Liver (tissue), 9 donors: ENCODE measurements around the gene RO60. TPM values are rescaled to one million over a fixed set of nuclear protein-coding genes. Genes with fewer than 3 reads are reported as not detected.

Source experiments
- DNase-seq: peaks from one replicate; pipeline ENCODE4 v3.0.0-alpha.2; 2017; ENCODE audit warnings: low spot score
- H3K27ac ChIP-seq, 2 donors: one replicate each; pipeline ENCODE4 v1.7.0; 2013; ENCODE audit warnings: inconsistent platforms in 2 of 2, low read length in 2 of 2, control low read depth in 1 of 2, low read depth in 1 of 2, mild to moderate bottlenecking in 1 of 2
- H3K27me3 ChIP-seq, 4 donors: one replicate each; pipeline versions ENCODE4 v1.6.1 to v1.7.0; 2013; ENCODE audit warnings: low read length in 3 of 4, inconsistent platforms in 1 of 4, mild to moderate bottlenecking in 1 of 4, moderate library complexity in 1 of 4; ENCODE audit not compliant: control insufficient read depth in 4 of 4, insufficient read depth in 4 of 4
- H3K36me3 ChIP-seq, 4 donors: one replicate each; pipeline versions ENCODE4 v1.6.1 to v1.7.0; 2013; ENCODE audit warnings: low read length in 3 of 4, mild to moderate bottlenecking in 3 of 4, low read depth in 1 of 4, moderate library complexity in 1 of 4; ENCODE audit not compliant: control insufficient read depth in 4 of 4, insufficient read depth in 3 of 4
- H3K4me1 ChIP-seq, 4 donors: one replicate each; pipeline versions ENCODE4 v1.6.1 to v1.7.0; 2013; ENCODE audit warnings: low read length in 3 of 4, mild to moderate bottlenecking in 3 of 4, moderate library complexity in 1 of 4; ENCODE audit not compliant: control insufficient read depth in 4 of 4, insufficient read depth in 4 of 4
- H3K4me3 ChIP-seq, 3 donors: one replicate each; pipeline versions ENCODE4 v1.6.1 to v1.7.0; 2013; ENCODE audit warnings: low read length in 3 of 3, control low read depth in 1 of 3, low read depth in 1 of 3, mild to moderate bottlenecking in 1 of 3
- H3K9ac ChIP-seq, 2 donors: one replicate each; pipeline ENCODE4 v1.7.0; 2013; ENCODE audit warnings: low read length in 2 of 2, mild to moderate bottlenecking in 2 of 2, moderate library complexity in 2 of 2, control low read depth in 1 of 2, low read depth in 1 of 2
- H3K9me3 ChIP-seq, 4 donors: one replicate each; pipeline versions ENCODE4 v1.6.1 to v1.7.0; 2013; ENCODE audit warnings: low read length in 3 of 4; ENCODE audit not compliant: control insufficient read depth in 4 of 4
- ATF3 ChIP-seq: IDR thresholded peaks from 2 replicates; pipeline ENCODE4 v1.6.1; 2016; ENCODE audit warnings: antibody characterized with exemption
- CTCF ChIP-seq: fragments of 150-350 bp; IDR thresholded peaks from 2 replicates; pipeline ENCODE4 v1.5.1; 2017; ENCODE audit warnings: improper control_type of control experiment, low read depth, low read length; ENCODE audit not compliant: missing input control
- EGR1 ChIP-seq, 2 donors: IDR thresholded peaks; 2 replicates each; pipeline ENCODE4 v1.6.1; 2016 to 2018; ENCODE audit warnings: antibody characterized with exemption in 2 of 2, low read depth in 2 of 2
- FOXA1 ChIP-seq: IDR thresholded peaks from 2 replicates; pipeline ENCODE4 v1.6.1; 2016; ENCODE audit warnings: antibody characterized with exemption
- FOXA2 ChIP-seq: IDR thresholded peaks from 2 replicates; pipeline ENCODE4 v1.6.1; 2016; ENCODE audit warnings: antibody characterized with exemption
- HNF4A ChIP-seq, 2 donors: conservative IDR thresholded peaks; 2 replicates each; pipeline ENCODE4 v1.6.1; 2016; ENCODE audit warnings: antibody characterized with exemption in 2 of 2, mild to moderate bottlenecking in 2 of 2
- HNF4G ChIP-seq: IDR thresholded peaks from 2 replicates; pipeline ENCODE4 v1.6.1; 2016; ENCODE audit warnings: antibody characterized with exemption
- JUND ChIP-seq, 2 donors: IDR thresholded peaks; 2 replicates each; pipeline ENCODE4 v1.6.1; 2016; ENCODE audit warnings: antibody characterized with exemption in 2 of 2
- MAX ChIP-seq: IDR thresholded peaks from 2 replicates; pipeline ENCODE4 v1.6.1; 2016; ENCODE audit warnings: antibody characterized with exemption
- NR2F2 ChIP-seq: IDR thresholded peaks from 2 replicates; pipeline ENCODE4 v1.6.1; 2016; ENCODE audit warnings: antibody characterized with exemption
- RAD21 ChIP-seq, 2 donors: IDR thresholded peaks; 2 replicates each; pipeline ENCODE4 v1.6.1; 2016; ENCODE audit warnings: antibody characterized with exemption in 2 of 2, mild to moderate bottlenecking in 2 of 2
- RXRA ChIP-seq, 2 donors: IDR thresholded peaks; 2 replicates each; pipeline ENCODE4 v1.6.1; 2017 to 2018; ENCODE audit warnings: antibody characterized with exemption in 2 of 2, mild to moderate bottlenecking in 1 of 2
- SP1 ChIP-seq: IDR thresholded peaks from 2 replicates; pipeline ENCODE4 v1.6.1; 2018; ENCODE audit warnings: antibody characterized with exemption, mild to moderate bottlenecking
- TAF1 ChIP-seq: conservative IDR thresholded peaks from 2 replicates; pipeline ENCODE4 v1.6.1; 2016; ENCODE audit warnings: antibody characterized with exemption, mild to moderate bottlenecking
- YY1 ChIP-seq: IDR thresholded peaks from 2 replicates; pipeline ENCODE4 v1.6.1; 2016; ENCODE audit warnings: antibody characterized with exemption, mild to moderate bottlenecking
- polyA plus RNA-seq, 2 donors: library from polyadenylated mRNA; stranded (reverse) in 1 of 2; unstranded in 1 of 2; fragments of 200-250 nt in 1 of 2; fragments of >200 nt in 1 of 2; fragmentation: Nextera tagmentation in 1 of 2; extraction: Ambion mirVana in 1 of 2; gene quantifications; one replicate each; pipeline versions ENCODE4 v1.2.1 to v1.2.3, GENCODE V29; 2013 to 2015
- total RNA-seq, 2 donors: library from RNA; depleted of rRNA; stranded (reverse); fragments of >200 nt; gene quantifications; one replicate each; pipeline ENCODE4 v1.2.3, GENCODE V29; 2014
- TF ChIP-seq, protein P1 (sequence below): IDR thresholded peaks from 2 replicates; pipeline ENCODE4 v1.6.1; 2016; ENCODE audit warnings: antibody characterized with exemption
- TF ChIP-seq, protein P2 (sequence below): IDR thresholded peaks from 2 replicates; pipeline ENCODE4 v1.6.1; 2016; ENCODE audit warnings: antibody characterized with exemption, mild to moderate bottlenecking
- donor health status: healthy.
- donor health status: healthy.
- donor health status: healthy.
- donor health status: healthy.
- donor health status: healthy.

Gene RO60
- total and polyA plus RNA-seq, 4 donors: 5.9 to 121 (median 34.9) TPM

- TF ChIP-seq, protein P1, sequence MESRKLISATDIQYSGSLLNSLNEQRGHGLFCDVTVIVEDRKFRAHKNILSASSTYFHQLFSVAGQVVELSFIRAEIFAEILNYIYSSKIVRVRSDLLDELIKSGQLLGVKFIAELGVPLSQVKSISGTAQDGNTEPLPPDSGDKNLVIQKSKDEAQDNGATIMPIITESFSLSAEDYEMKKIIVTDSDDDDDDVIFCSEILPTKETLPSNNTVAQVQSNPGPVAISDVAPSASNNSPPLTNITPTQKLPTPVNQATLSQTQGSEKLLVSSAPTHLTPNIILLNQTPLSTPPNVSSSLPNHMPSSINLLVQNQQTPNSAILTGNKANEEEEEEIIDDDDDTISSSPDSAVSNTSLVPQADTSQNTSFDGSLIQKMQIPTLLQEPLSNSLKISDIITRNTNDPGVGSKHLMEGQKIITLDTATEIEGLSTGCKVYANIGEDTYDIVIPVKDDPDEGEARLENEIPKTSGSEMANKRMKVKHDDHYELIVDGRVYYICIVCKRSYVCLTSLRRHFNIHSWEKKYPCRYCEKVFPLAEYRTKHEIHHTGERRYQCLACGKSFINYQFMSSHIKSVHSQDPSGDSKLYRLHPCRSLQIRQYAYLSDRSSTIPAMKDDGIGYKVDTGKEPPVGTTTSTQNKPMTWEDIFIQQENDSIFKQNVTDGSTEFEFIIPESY: no peak
- TF ChIP-seq ATF3 (no peak), MAX (no peak)
Observed at GRCh38 chr1:193014400-193014799, 45.0 kb upstream of the RO60 start (continued).

GRCh38 chr1:193016788-193017187 lies 42.6 kb upstream of the RO60 start:
- DNase-seq: no peak
- Histone ChIP-seq H3K9ac (no peak overlapping the region), H3K4me1 (peaks cover 0 to 2% (median 0%) of the 10 kb centered on the region in 4 donors)

More at GRCh38 chr1:193016788-193017187, 42.6 kb upstream of the RO60 start:
- TF ChIP-seq CTCF (no peak), SP1 (no peak), TAF1 (no peak), ATF3 (no peak), HNF4A (conservative IDR thresholded peaks at IDR 0.05) (no peak), MAX (no peak), RXRA (IDR thresholded peaks at IDR 0.05) (no peak), NR2F2 (no peak), JUND (IDR thresholded peaks at IDR 0.05) (no peak), EGR1 (IDR thresholded peaks at IDR 0.05; ENCODE audit: low read depth in 2 of 2) (no peak), FOXA2 (no peak), RAD21 (IDR thresholded peaks at IDR 0.05) (no peak), HNF4G (no peak), FOXA1 (no peak), YY1 (no peak)
- TF ChIP-seq, protein P1: no peak
- TF ChIP-seq, protein P2, sequence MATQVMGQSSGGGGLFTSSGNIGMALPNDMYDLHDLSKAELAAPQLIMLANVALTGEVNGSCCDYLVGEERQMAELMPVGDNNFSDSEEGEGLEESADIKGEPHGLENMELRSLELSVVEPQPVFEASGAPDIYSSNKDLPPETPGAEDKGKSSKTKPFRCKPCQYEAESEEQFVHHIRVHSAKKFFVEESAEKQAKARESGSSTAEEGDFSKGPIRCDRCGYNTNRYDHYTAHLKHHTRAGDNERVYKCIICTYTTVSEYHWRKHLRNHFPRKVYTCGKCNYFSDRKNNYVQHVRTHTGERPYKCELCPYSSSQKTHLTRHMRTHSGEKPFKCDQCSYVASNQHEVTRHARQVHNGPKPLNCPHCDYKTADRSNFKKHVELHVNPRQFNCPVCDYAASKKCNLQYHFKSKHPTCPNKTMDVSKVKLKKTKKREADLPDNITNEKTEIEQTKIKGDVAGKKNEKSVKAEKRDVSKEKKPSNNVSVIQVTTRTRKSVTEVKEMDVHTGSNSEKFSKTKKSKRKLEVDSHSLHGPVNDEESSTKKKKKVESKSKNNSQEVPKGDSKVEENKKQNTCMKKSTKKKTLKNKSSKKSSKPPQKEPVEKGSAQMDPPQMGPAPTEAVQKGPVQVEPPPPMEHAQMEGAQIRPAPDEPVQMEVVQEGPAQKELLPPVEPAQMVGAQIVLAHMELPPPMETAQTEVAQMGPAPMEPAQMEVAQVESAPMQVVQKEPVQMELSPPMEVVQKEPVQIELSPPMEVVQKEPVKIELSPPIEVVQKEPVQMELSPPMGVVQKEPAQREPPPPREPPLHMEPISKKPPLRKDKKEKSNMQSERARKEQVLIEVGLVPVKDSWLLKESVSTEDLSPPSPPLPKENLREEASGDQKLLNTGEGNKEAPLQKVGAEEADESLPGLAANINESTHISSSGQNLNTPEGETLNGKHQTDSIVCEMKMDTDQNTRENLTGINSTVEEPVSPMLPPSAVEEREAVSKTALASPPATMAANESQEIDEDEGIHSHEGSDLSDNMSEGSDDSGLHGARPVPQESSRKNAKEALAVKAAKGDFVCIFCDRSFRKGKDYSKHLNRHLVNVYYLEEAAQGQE: no peak
- Histone ChIP-seq H3K36me3 (peaks cover 0 to 7% (median 2%) of the 10 kb centered on the region in 4 donors), H3K9me3 (no peaks in the 10 kb centered on the region), H3K27ac (no peak overlapping the region), H3K27me3 (no peaks in the 10 kb centered on the region), H3K4me3 (no peak overlapping the region)
